Measurements from ENCODE around the gene KDM6A. TPM values are rescaled to one million over a fixed set of nuclear protein-coding genes. Genes with fewer than 3 reads are reported as not detected.
"Not testable (repeated sequence)": the region's sequence is repeated elsewhere in the genome, so short reads cannot be mapped to it uniquely, and the experiment has no call there.

The KDM6A gene
- polyA plus RNA-seq, 4 donors: 25.7 to 31.5 (median 29.5) TPM

- DNase-seq (ENCODE audit: low read depth in 4 of 4, low spot score in 3 of 4): not testable (repeated sequence)
Observed at GRCh38 chrX:44999872-45000271, 126.9 kb downstream of the KDM6A start.

- no peak for DNase-seq (ENCODE audit: low read depth in 4 of 4, low spot score in 3 of 4)
Observed at GRCh38 chrX:45001048-45001447, 128.1 kb downstream of the KDM6A start.

GRCh38 chrX:45003085-45003484 is 130.1 kb downstream of the KDM6A start:
- no peak for DNase-seq (ENCODE audit: low read depth in 4 of 4, low spot score in 3 of 4)

- no peak for DNase-seq (ENCODE audit: low read depth in 4 of 4, low spot score in 3 of 4)
Observed at GRCh38 chrX:45006002-45006800, 133.2 kb downstream of the KDM6A start.

- DNase-seq (ENCODE audit: low read depth in 4 of 4, low spot score in 3 of 4): no peak
Observed at GRCh38 chrX:45007598-45007997, 134.6 kb downstream of the KDM6A start.

- DNase-seq (ENCODE audit: low read depth in 4 of 4, low spot score in 3 of 4): no peak
Observed at GRCh38 chrX:45009371-45010000, 136.5 kb downstream of the KDM6A start.

- no peak for DNase-seq (ENCODE audit: low read depth in 4 of 4, low spot score in 3 of 4)
Observed at GRCh38 chrX:45011131-45011530, 138.1 kb downstream of the KDM6A start.

GRCh38 chrX:45011597-45011996 is 138.6 kb downstream of the KDM6A start:
- no peak for DNase-seq (ENCODE audit: low read depth in 4 of 4, low spot score in 3 of 4)

GRCh38 chrX:45017946-45018345 is 145.0 kb downstream of the KDM6A start:
- no peak for DNase-seq (ENCODE audit: low read depth in 4 of 4, low spot score in 3 of 4)

- no peak for DNase-seq (ENCODE audit: low read depth in 4 of 4, low spot score in 3 of 4)
Observed at GRCh38 chrX:45022150-45022549, 149.2 kb downstream of the KDM6A start.

GRCh38 chrX:45024501-45024900 is 151.5 kb downstream of the KDM6A start:
- no peak for DNase-seq (ENCODE audit: low read depth in 4 of 4, low spot score in 3 of 4)

- DNase-seq (ENCODE audit: low read depth in 4 of 4, low spot score in 3 of 4): no peak
Observed at GRCh38 chrX:45026036-45026435, 153.0 kb downstream of the KDM6A start.

- DNase-seq (ENCODE audit: low read depth in 4 of 4, low spot score in 3 of 4): no peak
Observed at GRCh38 chrX:45031830-45032378, 158.9 kb downstream of the KDM6A start.

GRCh38 chrX:45035071-45035470 is 162.1 kb downstream of the KDM6A start:
- no peak for DNase-seq (ENCODE audit: low read depth in 4 of 4, low spot score in 3 of 4)

- DNase-seq (ENCODE audit: low read depth in 4 of 4, low spot score in 3 of 4): no peak
Observed at GRCh38 chrX:45036161-45036560, 163.2 kb downstream of the KDM6A start.

- DNase-seq (ENCODE audit: low read depth in 4 of 4, low spot score in 3 of 4): not testable (repeated sequence)
Observed at GRCh38 chrX:45040137-45040536, 167.1 kb downstream of the KDM6A start.

- no peak for DNase-seq (ENCODE audit: low read depth in 4 of 4, low spot score in 3 of 4)
Observed at GRCh38 chrX:45046417-45046816, 173.4 kb downstream of the KDM6A start.

- no peak for DNase-seq (ENCODE audit: low read depth in 4 of 4, low spot score in 3 of 4)
Observed at GRCh38 chrX:45050558-45050957, 177.6 kb downstream of the KDM6A start.

- DNase-seq (ENCODE audit: low read depth in 4 of 4, low spot score in 3 of 4): no peak
Observed at GRCh38 chrX:45056428-45057145, 183.6 kb downstream of the KDM6A start.

- DNase-seq (ENCODE audit: low read depth in 4 of 4, low spot score in 3 of 4): not testable (repeated sequence)
Observed at GRCh38 chrX:45059906-45060305, 186.9 kb downstream of the KDM6A start.

Measured in right renal pelvis (tissue), 4 donors.